Fibroblast of skin of left quadriceps (primary cell): ENCODE measurements around the gene IP6K3.

Source experiments
- DNase-seq, 2 experiments: peaks; one replicate each; pipeline ENCODE4 v3.0.0-alpha.2; 2013; ENCODE audit warnings: low read depth in 2 of 2

Gene IP6K3

DNA sequence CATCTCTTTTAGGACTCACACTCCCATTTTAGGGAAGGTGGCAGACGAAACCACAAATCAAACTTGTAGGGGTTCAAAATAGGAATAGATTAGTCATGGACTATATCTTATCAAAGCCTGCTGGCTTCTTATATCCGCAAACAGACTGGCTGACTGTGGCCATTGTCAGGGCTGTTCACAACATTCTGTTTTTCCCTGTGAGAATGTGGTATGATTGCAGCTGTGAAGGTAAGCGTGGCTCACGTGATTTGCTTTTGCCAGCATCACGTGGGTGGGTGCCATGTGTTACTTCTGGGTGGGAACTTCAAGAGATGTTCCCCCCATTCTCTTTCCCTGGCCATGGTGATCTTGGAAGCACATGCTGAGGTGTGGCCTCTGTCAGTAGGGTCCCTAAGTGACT is 5.9 kb downstream of the IP6K3 start:
- DNase-seq: no peak

- DNase-seq: no peak
Observed at GRCh38 chr6:33740204-33740608, 6.5 kb downstream of the IP6K3 start.

- no peak for DNase-seq
Observed at GRCh38 chr6:33739571-33739970, 7.1 kb downstream of the IP6K3 start.

DNA sequence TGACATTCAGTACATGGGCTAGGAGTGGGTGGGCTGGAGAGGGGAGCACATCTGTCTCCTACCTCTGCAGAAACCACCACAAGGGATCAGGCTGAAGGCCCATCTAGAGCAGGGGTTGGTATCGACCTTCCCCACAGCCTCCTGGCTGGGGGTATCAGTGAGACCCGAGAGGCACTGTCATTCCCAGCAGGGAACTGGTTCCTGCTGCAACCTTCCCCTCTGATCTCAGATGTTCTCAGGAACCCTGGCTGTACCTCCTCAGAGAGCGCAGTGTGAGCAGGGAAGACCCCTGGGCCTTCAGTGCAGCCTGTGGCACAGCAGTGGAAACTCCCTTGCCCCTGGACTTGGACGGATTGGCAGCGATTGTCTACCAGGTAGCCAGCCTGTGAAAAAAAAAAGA is 7.8 kb downstream of the IP6K3 start:
- DNase-seq: no peak

GRCh38 chr6:33738153-33738552 is 8.6 kb downstream of the IP6K3 start:
- no peak for DNase-seq

GRCh38 chr6:33737267-33738026 is 9.3 kb downstream of the IP6K3 start:
- no peak for DNase-seq

GRCh38 chr6:33735216-33735615 is 11.5 kb downstream of the IP6K3 start:
- DNase-seq: no peak

- no peak for DNase-seq
Observed at GRCh38 chr6:33733709-33734007, 13.0 kb downstream of the IP6K3 start.

DNA sequence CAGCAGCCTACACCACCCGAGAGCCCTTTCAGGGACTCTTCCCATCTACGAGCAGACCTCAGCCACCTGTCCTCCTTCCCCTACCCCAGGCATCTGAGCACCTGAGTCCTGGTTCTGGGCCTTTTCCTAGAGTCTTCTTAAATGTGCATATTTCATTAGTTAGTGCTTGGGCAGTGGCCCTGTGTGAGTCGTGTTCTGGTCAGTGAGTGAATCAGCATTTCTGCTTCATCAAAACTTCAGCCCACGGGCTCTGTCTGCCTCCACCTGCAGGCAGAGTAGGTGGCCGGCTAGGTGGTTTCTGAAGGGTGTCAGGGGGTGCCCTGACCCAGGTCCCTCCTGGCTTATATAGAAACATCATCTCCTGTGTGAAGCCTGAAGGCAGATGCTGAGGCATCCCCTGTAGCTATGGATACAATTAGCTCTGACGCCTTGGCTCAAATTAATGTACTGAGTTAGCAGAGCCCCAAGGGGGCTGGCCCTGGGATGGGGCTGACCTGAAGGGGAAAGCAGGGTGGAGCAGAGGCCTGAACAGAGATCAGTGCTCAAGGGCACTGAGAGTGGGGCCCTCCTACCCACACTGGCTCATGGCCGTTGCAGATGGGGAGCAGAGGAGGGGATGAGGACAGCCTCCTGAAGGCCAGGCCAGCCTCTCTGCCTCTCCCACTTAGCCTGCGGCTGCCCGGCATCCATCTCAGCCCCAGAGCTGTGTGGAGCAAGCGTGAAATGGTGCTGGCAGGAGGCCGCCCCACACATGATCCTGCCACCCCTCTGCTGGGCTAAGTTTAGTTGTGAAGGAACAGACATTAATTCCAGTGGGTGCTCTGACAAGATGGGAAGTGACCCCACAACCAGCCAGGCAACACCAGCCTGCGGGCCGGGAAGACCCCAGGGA is 13.6 kb downstream of the IP6K3 start:
- no peak for DNase-seq

GRCh38 chr6:33732385-33732784 is 14.3 kb downstream of the IP6K3 start:
- DNase-seq: no peak

DNA sequence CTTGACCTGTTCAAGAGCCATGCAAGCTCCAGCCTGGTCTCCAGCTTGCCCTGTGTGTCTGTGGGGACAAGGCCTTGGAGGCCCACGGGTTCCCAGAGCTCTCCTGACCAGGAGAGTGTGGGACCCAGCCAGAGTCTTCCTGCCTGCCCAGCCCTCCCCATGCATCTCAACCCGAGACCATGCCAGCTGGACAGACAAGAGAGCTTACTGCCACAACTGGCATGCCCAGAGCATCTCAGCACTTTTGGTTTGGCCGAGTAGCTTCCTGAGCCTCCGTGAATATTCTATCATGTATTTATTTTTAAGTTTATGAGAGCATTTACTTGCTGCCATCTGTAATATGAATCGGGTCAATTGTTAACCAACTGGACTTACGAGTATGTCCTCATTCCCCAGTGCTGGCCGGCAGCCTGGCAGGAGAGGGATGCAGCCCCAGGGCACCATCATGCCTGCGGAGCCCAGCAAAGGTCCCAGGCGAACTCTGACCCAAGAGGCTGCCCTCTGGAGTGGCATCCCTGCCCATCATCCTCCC is 14.9 kb downstream of the IP6K3 start:
- no peak for DNase-seq

- no peak for DNase-seq
Observed at GRCh38 chr6:33731035-33731434, 15.7 kb downstream of the IP6K3 start.

DNA sequence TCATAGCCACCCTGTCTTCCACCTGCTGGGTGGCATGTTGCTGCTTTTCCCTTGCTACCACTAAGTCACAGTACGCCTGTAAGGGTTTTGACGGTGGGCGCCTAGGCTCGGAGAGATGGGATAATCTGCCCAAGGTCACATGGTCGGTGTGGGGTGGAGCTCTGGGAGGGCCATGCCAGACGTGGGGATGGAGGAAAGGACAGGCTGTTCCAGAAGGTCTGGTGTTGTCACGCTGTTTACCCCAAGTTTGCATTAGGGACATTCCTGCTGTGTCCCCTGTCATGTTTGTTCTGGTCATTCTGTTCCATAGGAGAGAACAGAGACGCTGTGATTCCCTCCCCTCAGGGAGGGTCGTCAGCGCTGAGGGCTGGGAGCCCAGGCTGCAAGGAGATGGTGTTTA is 16.1 kb downstream of the IP6K3 start:
- no peak for DNase-seq

GRCh38 chr6:33729059-33729458 is 17.6 kb downstream of the IP6K3 start:
- DNase-seq: no peak

DNA sequence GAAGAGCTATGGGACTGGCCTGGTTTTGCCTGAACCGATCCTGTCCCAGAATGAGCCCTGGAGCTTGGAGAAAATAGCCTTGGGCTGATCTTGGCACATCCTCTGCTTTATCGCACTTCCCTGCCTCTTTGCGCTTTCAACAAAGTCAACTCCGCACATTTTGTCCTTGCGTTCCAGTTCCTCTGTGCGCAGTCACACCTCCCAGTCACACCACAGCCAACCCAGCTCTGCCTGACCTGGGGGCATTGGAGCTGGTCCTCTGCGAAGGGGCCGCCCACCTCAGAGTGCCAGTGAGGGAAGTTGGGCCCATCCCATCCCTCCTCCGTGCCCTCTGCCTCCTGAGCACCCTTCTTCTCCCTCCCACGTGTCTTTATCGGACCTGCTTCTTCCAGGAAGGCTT is 18.3 kb downstream of the IP6K3 start:
- no peak for DNase-seq

- DNase-seq: no peak
Observed at GRCh38 chr6:33727932-33728331, 18.8 kb downstream of the IP6K3 start.

- no peak for DNase-seq
Observed at GRCh38 chr6:33727126-33727525, 19.6 kb downstream of the IP6K3 start.

GRCh38 chr6:33726696-33727095 is 20.0 kb downstream of the IP6K3 start:
- DNase-seq: no peak

DNA sequence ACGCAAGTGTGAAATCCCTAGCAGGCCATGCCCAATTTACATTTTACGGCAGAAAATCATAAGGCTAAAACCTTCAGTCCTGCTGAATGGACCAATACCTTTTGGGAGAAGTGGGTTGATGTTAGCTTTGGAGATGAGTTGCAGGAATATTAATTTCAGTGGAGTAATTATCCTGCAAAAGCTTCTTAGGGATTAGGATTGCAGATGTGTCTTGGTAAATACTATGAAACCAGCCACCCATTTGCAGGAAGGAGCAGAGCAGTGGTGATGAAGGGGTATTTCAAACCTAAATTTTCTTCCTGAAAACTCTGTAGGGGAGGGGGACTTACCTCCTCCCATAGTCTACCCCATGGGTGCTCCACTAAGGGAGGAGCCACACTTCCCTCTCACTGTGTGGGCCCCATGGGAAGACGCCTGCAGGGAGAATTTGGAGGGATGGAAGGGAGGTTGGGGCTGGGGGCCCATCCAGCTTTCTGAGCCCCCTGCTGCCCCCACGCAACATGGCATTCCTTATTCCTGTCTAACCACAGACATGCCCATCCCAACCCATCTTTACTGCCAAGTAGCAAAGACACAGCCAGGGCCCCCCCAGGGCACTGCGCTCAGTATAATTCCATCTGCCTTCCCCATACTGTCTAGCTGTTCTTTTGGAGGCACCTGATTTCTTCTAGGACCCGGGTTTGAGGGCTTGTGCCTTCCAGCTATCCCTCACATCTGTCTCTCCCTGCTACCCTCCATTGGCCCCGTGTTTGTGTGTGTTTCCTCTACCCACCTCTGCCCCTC is 20.6 kb downstream of the IP6K3 start:
- no peak for DNase-seq

DNA sequence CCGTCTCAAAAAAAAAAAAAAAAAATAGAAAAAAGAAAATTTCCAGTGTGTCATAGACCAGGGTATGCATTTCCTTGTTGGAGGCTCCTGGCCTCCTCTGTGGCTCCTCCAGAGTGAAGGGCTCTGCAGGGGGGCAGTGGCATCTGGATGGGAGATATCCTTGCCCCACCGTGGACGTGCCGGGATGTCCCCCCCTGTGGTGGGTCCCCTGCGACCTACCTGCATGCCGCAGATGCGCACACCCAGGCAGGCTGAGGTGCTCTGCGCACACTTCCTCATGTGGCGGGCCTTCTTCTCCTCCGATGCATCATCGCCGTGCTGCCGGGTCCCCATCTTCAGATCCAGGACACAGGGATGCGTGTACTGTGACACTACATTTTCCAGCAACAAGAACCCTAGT is 21.5 kb downstream of the IP6K3 start:
- DNase-seq: no peak

- DNase-seq: no peak
Observed at GRCh38 chr6:33724102-33725023, 22.3 kb downstream of the IP6K3 start.
